ENCODE measurements around the gene TWSG1. TPM values are rescaled to one million over a fixed set of nuclear protein-coding genes. Genes with fewer than 3 reads are reported as not detected.

TWSG1 gene
- total RNA-seq, 1 donor from 2014 or later = 50.1 TPM

Other genes starting within 250 kb of the TWSG1 start
- 93.7 TPM for gene NDUFV2, start 232.1 kb upstream of the TWSG1 start, total RNA-seq
- gene ANKRD12, start 198.0 kb upstream of the TWSG1 start, total RNA-seq = 47.2 TPM
- gene RALBP1, start 140.7 kb downstream of the TWSG1 start, total RNA-seq = 43.0 TPM